Fibroblast of pulmonary artery (primary cell): Measurements from ENCODE around the gene ACER2.
"Not testable (repeated sequence)": the region's sequence is repeated elsewhere in the genome, so short reads cannot be mapped to it uniquely, and the experiment has no call there.

Experiments
- DNase-seq: peaks from one replicate; pipeline ENCODE4 v3.0.0-alpha.2; 2010; ENCODE audit warnings: low read depth
- H3K4me3 ChIP-seq: replicated peaks from 2 replicates; pipeline ENCODE4 v1.5.1; 2011; ENCODE audit warnings: low read depth, mild to moderate bottlenecking, control low read depth, low read length, moderate library complexity
- CTCF ChIP-seq: IDR thresholded peaks from 2 replicates; pipeline ENCODE4 v1.5.1; 2011; ENCODE audit warnings: mild to moderate bottlenecking, control low read depth, low read length, inconsistent platforms; ENCODE audit errors: missing control alignments

The ACER2 gene

GRCh38 chr9:19405771-19406170 lies 3.0 kb upstream of the ACER2 start:
- no peak overlapping the region for H3K4me3 ChIP-seq
- no peak for TF ChIP-seq CTCF
- DNase-seq, result no peak

DNA sequence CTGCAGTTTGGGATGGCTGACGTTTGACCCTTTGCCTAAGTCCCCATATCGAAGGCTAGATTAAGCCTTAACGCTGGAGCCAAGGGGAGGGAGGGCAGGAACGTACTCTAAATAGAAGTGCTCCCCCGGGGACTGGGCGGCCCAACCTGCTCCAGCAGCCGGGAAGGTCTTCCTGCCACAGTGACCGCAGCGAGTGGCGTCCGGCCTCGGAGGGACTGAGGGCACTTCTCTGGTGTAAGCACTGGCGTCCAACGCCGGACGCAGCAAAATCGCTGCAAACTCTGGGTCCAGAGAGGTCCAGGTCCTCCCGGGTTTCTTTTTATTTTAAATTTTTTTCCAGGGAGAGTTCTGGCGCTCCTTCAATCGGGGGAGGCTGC lies 505 bp upstream of the ACER2 start:
- DNase-seq, result no peak
- no peak for TF ChIP-seq CTCF
- peak overlapping the region; percentile 88 for H3K4me3 ChIP-seq

DNA sequence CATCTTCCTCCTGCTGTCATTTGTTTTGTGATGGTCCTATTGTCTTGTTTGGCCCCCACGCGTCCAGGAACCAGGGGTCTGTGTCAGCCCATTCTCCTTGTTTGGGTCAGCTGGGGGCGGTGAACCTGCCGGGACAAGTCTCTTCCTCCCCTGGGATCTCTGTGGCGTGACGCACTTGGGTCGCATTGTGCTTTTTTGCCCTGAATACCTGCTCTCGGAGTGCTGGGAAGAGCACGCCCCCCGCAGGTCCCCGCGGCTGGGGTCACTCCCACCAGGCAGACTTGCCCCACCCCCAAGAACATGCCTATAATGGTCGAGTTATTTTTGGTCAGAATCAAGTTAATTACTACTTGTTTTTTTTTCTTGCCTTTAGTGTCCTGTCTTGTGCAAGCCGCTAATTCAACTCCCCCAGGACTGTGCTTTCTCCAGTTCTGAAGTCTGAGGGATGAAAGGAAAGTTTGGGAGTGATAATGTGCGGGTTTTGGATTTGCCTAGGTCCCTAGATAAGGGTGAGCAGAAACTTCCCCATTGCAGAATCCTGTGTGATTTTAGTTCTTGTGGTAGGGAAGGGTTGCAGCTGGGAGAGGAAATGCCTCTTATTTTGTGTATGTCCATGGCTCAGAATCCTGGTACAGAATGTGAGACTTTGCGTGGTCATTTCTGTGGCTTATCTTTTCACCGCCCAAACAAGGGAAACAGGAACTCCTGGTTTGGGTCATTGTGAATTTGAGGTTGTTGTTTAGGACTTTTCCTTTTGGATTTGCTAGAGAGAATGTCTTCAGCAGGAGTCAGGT lies 789 bp downstream of the ACER2 start:
- peak overlapping the region; percentile 88 for H3K4me3 ChIP-seq
- no peak for TF ChIP-seq CTCF
- DNase-seq, result peak; percentile 43

DNA sequence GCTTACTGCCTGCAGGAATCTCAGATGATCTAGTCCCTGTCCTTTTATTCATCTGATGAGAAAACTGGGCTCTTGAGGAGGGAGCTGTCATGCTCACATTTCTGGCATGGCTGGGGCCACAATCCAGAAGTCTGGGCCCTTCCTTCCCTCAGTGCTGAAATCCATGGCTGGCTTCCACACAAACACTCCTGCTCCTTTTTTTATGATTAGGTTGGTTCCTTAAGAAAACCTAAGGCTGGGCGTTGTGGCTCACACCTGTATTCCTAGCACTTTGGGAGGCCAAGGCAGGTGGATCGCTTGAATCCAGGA lies 1.3 kb downstream of the ACER2 start:
- H3K4me3 ChIP-seq, result peak overlapping the region; percentile 88
- TF ChIP-seq CTCF, result no peak
- no peak for DNase-seq

GRCh38 chr9:19410594-19410993 lies 1.8 kb downstream of the ACER2 start:
- DNase-seq, result no peak
- no peak overlapping the region for H3K4me3 ChIP-seq
- TF ChIP-seq CTCF, result no peak

GRCh38 chr9:19411316-19411715 lies 2.5 kb downstream of the ACER2 start:
- DNase-seq, result peak; percentile 56
- no peak for TF ChIP-seq CTCF
- H3K4me3 ChIP-seq, result no peak overlapping the region

DNA sequence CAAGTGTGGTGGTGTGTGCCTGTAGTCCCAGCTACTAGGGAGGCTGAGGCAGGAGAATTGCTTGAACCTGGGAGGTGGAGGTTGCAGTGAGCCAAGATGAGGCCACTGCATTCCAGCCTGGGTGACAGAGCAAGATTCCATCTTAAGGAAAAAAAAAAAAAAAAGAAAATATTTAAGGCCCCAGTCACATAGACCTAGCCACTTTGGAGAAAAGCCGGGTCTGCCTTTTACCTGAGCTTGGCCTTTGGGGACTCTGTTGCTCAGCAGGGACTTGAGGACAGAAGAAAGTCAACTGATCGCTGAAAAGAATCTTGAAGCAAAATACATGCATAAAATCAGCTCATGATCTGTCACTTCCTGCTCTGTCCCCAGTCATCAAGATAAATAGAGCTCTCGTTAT lies 4.6 kb downstream of the ACER2 start:
- H3K4me3 ChIP-seq, DNase-seq: not testable (repeated sequence)
